Right lobe of liver (tissue), 6 donors: ENCODE results near the gene OR6B1. TPM values are rescaled to one million over a fixed set of nuclear protein-coding genes. Genes with fewer than 3 reads are reported as not detected.
"Not testable (repeated sequence)": the region's sequence is repeated elsewhere in the genome, so short reads cannot be mapped to it uniquely, and the experiment has no call there.

Experiments used
- ATAC-seq, 4 donors: fragments of 200-7000 bp; cut with Tn5 transposase; one replicate each; pipeline ENCODE4 v1.9.1; 2020; ENCODE audit warnings: mild to moderate bottlenecking in 4 of 4, moderate library complexity in 4 of 4
- DNase-seq, 3 donors: peaks; one replicate each; pipeline ENCODE4 v3.0.0-alpha.2; 2020
- H3K27ac ChIP-seq, 3 donors: fragments of 200-600 bp; one replicate each; pipeline ENCODE4 v1.8.0; 2022
- H3K27me3 ChIP-seq, 2 donors: fragments of 200-600 bp; one replicate each; pipeline ENCODE4 v1.8.0; 2022
- H3K36me3 ChIP-seq, 4 donors: fragments of 200-600 bp; sonication (generic) in 1 of 4; one replicate each; pipeline versions ENCODE4 v1.5.1 to v1.8.0; 2017 to 2022; ENCODE audit warnings: control low read depth in 1 of 4
- H3K4me1 ChIP-seq, 4 donors: fragments of 200-600 bp; sonication (generic) in 1 of 4; one replicate each; pipeline versions ENCODE4 v1.5.1 to v1.8.0; 2017 to 2022; ENCODE audit warnings: control low read depth in 1 of 4
- H3K4me3 ChIP-seq, 3 donors: fragments of 200-600 bp; one replicate each; pipeline ENCODE4 v1.8.0; 2022
- H3K9me3 ChIP-seq, 4 donors: fragments of 200-600 bp; sonication (generic) in 1 of 4; one replicate each; pipeline versions ENCODE4 v1.5.1 to v1.8.0; 2017 to 2022; ENCODE audit warnings: control low read depth in 1 of 4
- CTCF ChIP-seq, 4 donors: fragments of 200-600 bp in 3 of 4; fragments of 450-650 bp in 1 of 4; IDR thresholded peaks; one replicate each; pipeline versions ENCODE4 v1.5.1 to v1.8.0; 2016 to 2022; ENCODE audit warnings: antibody characterized with exemption in 4 of 4, mild to moderate bottlenecking in 2 of 4
- POLR2A ChIP-seq: fragments of 450-650 bp; IDR thresholded peaks from one replicate; pipeline ENCODE4 v1.6.1; 2017; ENCODE audit warnings: antibody characterized with exemption, mild to moderate bottlenecking
- WGBS: methylation state at CpG from one replicate; pipeline ENCODE4 v1.1.6; 2018; ENCODE audit warnings: low coverage, low lambda C conversion rate; ENCODE audit not compliant: insufficient coverage; ENCODE audit errors: missing lambda C conversion rate; 5-methylcytosine and 5-hydroxymethylcytosine counted together
- intact Hi-C, 2 donors: fragments of 100-400 bp; cut with DNase I; formaldehyde crosslinking; loops; one replicate each; pipeline versions ENCODE4 v1.11.2 to v1.14.1; 2022
- total RNA-seq, 6 experiments: library from RNA; depleted of rRNA in 2 of 6; stranded (reverse); fragments of >200 nt in 2 of 6; fragmentation: NEBNext Ultra II Directional in 3 of 6; extraction: Animal tissue kit (Norgen Biotek cat#: 25700) in 3 of 6; gene quantifications; one replicate each; pipeline versions ENCODE4 v1.1.0 to v1.2.4, GENCODE V29; 2016 to 2023
- donor health status: DM: no; HTN: yes; CAD: no.
- donor health status: DM: no; HTN: no; CAD: no.
- donor health status: DM: no; HTN: no; CAD: no.
- donor health status: DM: no; HTN: yes; CAD: no.
- donor health status: DM: no; HTN: yes; CAD: no.

OR6B1 gene
- total RNA-seq, 6 experiments from 2014 or later, result not detected

GRCh38 chr7:144037414-144038035 is 37.4 kb downstream of the OR6B1 start:
- Histone ChIP-seq H3K9me3 (no peaks in the 10 kb centered on the region), H3K27me3 (no peaks in the 10 kb centered on the region), H3K27ac (no peak overlapping the region), H3K4me3 (no peak overlapping the region), H3K36me3 (no peaks in the 10 kb centered on the region), H3K4me1 (no peaks in the 10 kb centered on the region)
- DNase-seq, result no peak
- WGBS, result 64% methylated on average over 1 of the region's 1 CpG
- no peak for ATAC-seq
- intact Hi-C loops, result no loop called here
- TF ChIP-seq CTCF (IDR thresholded peaks at IDR 0.05) (no peak), POLR2A (no peak)

GRCh38 chr7:144038887-144039286 is 38.8 kb downstream of the OR6B1 start:
- no peaks in the 10 kb centered on the region for H3K27me3 ChIP-seq
- 36% methylated on average over 4 of the region's 4 CpGs for WGBS
- TF ChIP-seq CTCF (IDR thresholded peaks at IDR 0.05), result no peak
- TF ChIP-seq POLR2A, result no peak
- ATAC-seq (no peak), DNase-seq (no peak)
- H3K4me3 ChIP-seq, result no peak overlapping the region
- no peaks in the 10 kb centered on the region for H3K4me1 ChIP-seq
- intact Hi-C loops, result no loop called here
- no peaks in the 10 kb centered on the region for H3K9me3 ChIP-seq
- H3K27ac ChIP-seq, result no peak overlapping the region
- H3K36me3 ChIP-seq, result no peaks in the 10 kb centered on the region

- Histone ChIP-seq H3K4me3 (no peak within 1 kb of the TSS), H3K36me3 (no peaks in the 10 kb centered on the region), H3K9me3 (no peaks in the 10 kb centered on the region), H3K27me3 (no peaks in the 10 kb centered on the region), H3K27ac (no peak within 1 kb of the TSS), H3K4me1 (no peaks in the 10 kb centered on the region)
- 22% methylated on average over 1 of the region's 1 CpG for WGBS
- TF ChIP-seq POLR2A (no peak), CTCF (IDR thresholded peaks at IDR 0.05) (no peak)
- ATAC-seq (no peak), DNase-seq (no peak)
- intact Hi-C loops, result no loop called here
Observed at GRCh38 chr7:144048648-144049047, 48.5 kb downstream of the OR6B1 start, which contains the start of gene OR2A5. Gene OR2A5, plus strand, starts transcription at chr7:144048948. Its CDS starts 1,454 bp downstream, at chr7:144050402.

- WGBS, result 48% methylated on average over 2 of the region's 2 CpGs
- no peak for ATAC-seq
- no peak overlapping the region for H3K27ac ChIP-seq
- no peak overlapping the region for H3K4me3 ChIP-seq
- no peaks in the 10 kb centered on the region for H3K36me3 ChIP-seq
- TF ChIP-seq POLR2A (no peak), CTCF (IDR thresholded peaks at IDR 0.05) (no peak)
- no peaks in the 10 kb centered on the region for H3K4me1 ChIP-seq
- intact Hi-C loops, result no loop called here
- H3K9me3 ChIP-seq, result no peaks in the 10 kb centered on the region
- no peaks in the 10 kb centered on the region for H3K27me3 ChIP-seq
- DNase-seq, result no peak
Observed at GRCh38 chr7:144049491-144049890, 49.4 kb downstream of the OR6B1 start.

GRCh38 chr7:144050093-144050492 is 50.0 kb downstream of the OR6B1 start:
- TF ChIP-seq CTCF (IDR thresholded peaks at IDR 0.05) (no peak), POLR2A (no peak)
- no peak for DNase-seq
- no peak overlapping the region for H3K4me3 ChIP-seq
- intact Hi-C loops, result no loop called here
- no peaks in the 10 kb centered on the region for H3K4me1 ChIP-seq
- no peak overlapping the region for H3K27ac ChIP-seq
- no peaks in the 10 kb centered on the region for H3K9me3 ChIP-seq
- no peaks in the 10 kb centered on the region for H3K36me3 ChIP-seq
- WGBS, result 42% methylated on average over 3 of the region's 3 CpGs
- no peaks in the 10 kb centered on the region for H3K27me3 ChIP-seq
- no peak for ATAC-seq

- H3K4me1 ChIP-seq, H3K9me3 ChIP-seq, H3K27me3 ChIP-seq, ATAC-seq, DNase-seq, H3K36me3 ChIP-seq, intact Hi-C loops, H3K4me3 ChIP-seq, H3K27ac ChIP-seq: not testable (repeated sequence)
- WGBS, result 74% methylated on average over 8 of the region's 8 CpGs
Observed at GRCh38 chr7:144050884-144051283, 50.8 kb downstream of the OR6B1 start.
